Effector memory CD4-positive, alpha-beta T cell (primary cell): ENCODE data around the gene RASSF8.
A peak's percentile ranks its signal among the peaks of the same experiment; 100 is the strongest.

ENCODE experiments used
- DNase-seq, 3 donors: peaks; one replicate each; pipeline ENCODE4 v3.0.0-alpha.2; 2020
- H3K27ac ChIP-seq: 2 replicates; pipeline ENCODE4 v1.7.0; 2013; ENCODE audit warnings: mild to moderate bottlenecking, low read length, moderate library complexity; ENCODE audit not compliant: insufficient read depth, poor library complexity, severe bottlenecking
- H3K27me3 ChIP-seq: replicated peaks from 2 replicates; pipeline ENCODE4 v1.7.0; 2013; ENCODE audit warnings: mild to moderate bottlenecking, low read length; ENCODE audit not compliant: insufficient read depth, control insufficient read depth, poor library complexity, severe bottlenecking
- H3K36me3 ChIP-seq: 2 replicates; pipeline ENCODE4 v1.7.0; 2013; ENCODE audit warnings: mild to moderate bottlenecking, low read length, moderate library complexity; ENCODE audit not compliant: control insufficient read depth, insufficient read depth
- H3K4me1 ChIP-seq: 2 replicates; pipeline ENCODE4 v1.7.0; 2013; ENCODE audit warnings: low read length, mild to moderate bottlenecking; ENCODE audit not compliant: control insufficient read depth, insufficient read depth, poor library complexity, severe bottlenecking
- H3K4me3 ChIP-seq: 2 replicates; pipeline ENCODE4 v1.7.0; 2013; ENCODE audit warnings: low read length, low read depth, mild to moderate bottlenecking; ENCODE audit not compliant: insufficient read depth, poor library complexity, severe bottlenecking
- H3K9me3 ChIP-seq: 2 replicates; pipeline ENCODE4 v1.7.0; 2013; ENCODE audit warnings: mild to moderate bottlenecking, low read length, moderate library complexity; ENCODE audit not compliant: control insufficient read depth

Gene RASSF8

GRCh38 chr12:26109343-26109881 is 150.9 kb downstream of the RASSF8 start:
- DNase-seq: no peak
- H3K9me3 ChIP-seq: no peaks in the 10 kb centered on the region

GRCh38 chr12:26112232-26112631 is 153.8 kb downstream of the RASSF8 start:
- H3K36me3 ChIP-seq: no peaks in the 10 kb centered on the region
- H3K27me3 ChIP-seq: peaks cover under 1% of the 10 kb centered on the region
- DNase-seq: no peak
- H3K27ac ChIP-seq: no peak overlapping the region
- H3K4me3 ChIP-seq: no peak overlapping the region
- H3K9me3 ChIP-seq: no peaks in the 10 kb centered on the region
- H3K4me1 ChIP-seq: peaks cover 4% of the 10 kb centered on the region

More at GRCh38 chr12:26109343-26109881, 150.9 kb downstream of the RASSF8 start:
- H3K4me1 ChIP-seq: peaks cover 4% of the 10 kb centered on the region
- H3K36me3 ChIP-seq: no peaks in the 10 kb centered on the region
- no peaks in the 10 kb centered on the region for H3K27me3 ChIP-seq
- no peak overlapping the region for H3K27ac ChIP-seq
- no peak overlapping the region for H3K4me3 ChIP-seq

GRCh38 chr12:26112703-26113147 is 154.2 kb downstream of the RASSF8 start:
- H3K4me3 ChIP-seq: no peak overlapping the region

GRCh38 chr12:26113181-26113654 is 154.7 kb downstream of the RASSF8 start:
- no peaks in the 10 kb centered on the region for H3K9me3 ChIP-seq
- peaks cover 4% of the 10 kb centered on the region for H3K4me1 ChIP-seq
- H3K27ac ChIP-seq: no peak overlapping the region
- peaks cover 4% of the 10 kb centered on the region for H3K27me3 ChIP-seq
- H3K36me3 ChIP-seq: no peaks in the 10 kb centered on the region
- H3K4me3 ChIP-seq: no peak overlapping the region
- DNase-seq: no peak

More at GRCh38 chr12:26112703-26113147, 154.2 kb downstream of the RASSF8 start:
- Histone ChIP-seq H3K27ac (no peak overlapping the region), H3K9me3 (no peaks in the 10 kb centered on the region), H3K36me3 (no peaks in the 10 kb centered on the region), H3K4me1 (peaks cover 4% of the 10 kb centered on the region), H3K27me3 (peaks cover 2% of the 10 kb centered on the region)
- DNase-seq: no peak

- Histone ChIP-seq H3K9me3 (no peaks in the 10 kb centered on the region), H3K4me1 (peaks cover 4% of the 10 kb centered on the region), H3K27ac (peak overlapping the region; percentile 31), H3K27me3 (peaks cover 6% of the 10 kb centered on the region), H3K4me3 (peak overlapping the region; percentile 60), H3K36me3 (no peaks in the 10 kb centered on the region)
- peak in 2 of 3 donors; percentile 29 to 49 for DNase-seq
Measured at GRCh38 chr12:26113853-26114719, 155.6 kb downstream of the RASSF8 start.

- Histone ChIP-seq H3K27me3 (peaks cover 7% of the 10 kb centered on the region), H3K27ac (no peak overlapping the region), H3K9me3 (no peaks in the 10 kb centered on the region), H3K36me3 (no peaks in the 10 kb centered on the region), H3K4me3 (peak overlapping the region; percentile 35), H3K4me1 (peaks cover 4% of the 10 kb centered on the region)
- DNase-seq: no peak
Measured at GRCh38 chr12:26114720-26115401, 156.4 kb downstream of the RASSF8 start.

GRCh38 chr12:26116829-26117715 is 158.6 kb downstream of the RASSF8 start:
- DNase-seq: no peak
- Histone ChIP-seq H3K4me1 (peaks cover 10% of the 10 kb centered on the region), H3K4me3 (no peak overlapping the region), H3K36me3 (no peaks in the 10 kb centered on the region), H3K27ac (no peak overlapping the region), H3K27me3 (peaks cover 26% of the 10 kb centered on the region), H3K9me3 (no peaks in the 10 kb centered on the region)

- H3K27ac ChIP-seq: no peak overlapping the region
- peaks cover 32% of the 10 kb centered on the region for H3K27me3 ChIP-seq
- H3K4me1 ChIP-seq: peaks cover 10% of the 10 kb centered on the region
Measured at GRCh38 chr12:26118308-26118707, 159.8 kb downstream of the RASSF8 start.

GRCh38 chr12:26119391-26119989 is 161.0 kb downstream of the RASSF8 start:
- Histone ChIP-seq H3K27ac (no peak overlapping the region), H3K9me3 (no peaks in the 10 kb centered on the region), H3K4me3 (no peak overlapping the region), H3K27me3 (peaks cover 42% of the 10 kb centered on the region), H3K36me3 (no peaks in the 10 kb centered on the region), H3K4me1 (peaks cover 6% of the 10 kb centered on the region)
- no peak for DNase-seq

More at GRCh38 chr12:26118308-26118707, 159.8 kb downstream of the RASSF8 start:
- DNase-seq: no peak
- no peak overlapping the region for H3K4me3 ChIP-seq
- no peaks in the 10 kb centered on the region for H3K36me3 ChIP-seq
- no peaks in the 10 kb centered on the region for H3K9me3 ChIP-seq
